Heart right ventricle (tissue), 16 donors: ENCODE results near the gene JUNB. TPM values are rescaled to one million over a fixed set of nuclear protein-coding genes. Genes with fewer than 3 reads are reported as not detected.

ENCODE experiments used
- ATAC-seq, 8 donors: fragments of 200-7000 bp; cut with Tn5 transposase; one replicate each; pipeline ENCODE4 v1.9.1; 2020; ENCODE audit warnings: mild to moderate bottlenecking in 8 of 8, moderate library complexity in 8 of 8, moderate number of reproducible peaks in 1 of 8
- DNase-seq, 2 donors: peaks; one replicate each; pipeline ENCODE4 v3.0.0-alpha.2; 2020
- H3K27ac ChIP-seq, 10 donors: fragments of 200-600 bp; sonication (generic) in 2 of 10; one replicate each; pipeline versions ENCODE4 v1.5.0 to v1.8.0; 2020 to 2022; ENCODE audit warnings: mild to moderate bottlenecking in 3 of 10
- H3K27me3 ChIP-seq, 7 donors: fragments of 200-600 bp; one replicate each; pipeline ENCODE4 v1.8.0; 2021 to 2022; ENCODE audit warnings: mild to moderate bottlenecking in 2 of 7
- H3K36me3 ChIP-seq, 9 donors: fragments of 200-600 bp; sonication (generic) in 1 of 9; one replicate each; pipeline versions ENCODE4 v1.5.0 to v1.8.0; 2020 to 2022; ENCODE audit warnings: mild to moderate bottlenecking in 2 of 9
- H3K4me1 ChIP-seq, 9 donors: fragments of 200-600 bp; sonication (generic) in 1 of 9; one replicate each; pipeline versions ENCODE4 v1.5.0 to v1.8.0; 2020 to 2022; ENCODE audit warnings: mild to moderate bottlenecking in 4 of 9
- H3K4me3 ChIP-seq, 10 donors: fragments of 200-600 bp; sonication (generic) in 2 of 10; one replicate each; pipeline versions ENCODE4 v1.5.0 to v1.8.0; 2020 to 2022; ENCODE audit warnings: mild to moderate bottlenecking in 7 of 10, moderate library complexity in 2 of 10
- H3K9me3 ChIP-seq, 11 donors: fragments of 200-600 bp in 10 of 11; sonication (generic) in 2 of 11; one replicate each; pipeline versions ENCODE4 v1.5.0 to v1.8.0; 2013 to 2022; ENCODE audit warnings: mild to moderate bottlenecking in 2 of 11, control low read depth in 1 of 11, moderate library complexity in 1 of 11
- CTCF ChIP-seq, 9 donors: fragments of 200-600 bp; sonication (generic) in 2 of 9; IDR thresholded peaks; one replicate each; pipeline versions ENCODE4 v1.5.0 to v1.8.0; 2021 to 2022; ENCODE audit warnings: antibody characterized with exemption in 9 of 9, mild to moderate bottlenecking in 5 of 9, moderate library complexity in 1 of 9
- WGBS, 2 donors: extraction: QIAGEN DNeasy Blood & Tissue Kit; methylation state at CpG; one replicate each; pipeline ENCODE4 v1.1.7; 2013; ENCODE audit warnings: inconsistent platforms in 1 of 2; 5-methylcytosine and 5-hydroxymethylcytosine counted together
- intact Hi-C, 10 donors: fragments of 100-400 bp; cut with DNase I; formaldehyde crosslinking; loops; one replicate each; pipeline versions ENCODE4 v1.11.1 to v1.14.2; 2022
- polyA plus RNA-seq, 2 donors: library from polyadenylated mRNA; stranded (reverse); fragments of 200-250 nt; gene quantifications; one replicate each; pipeline ENCODE4 v1.2.3, GENCODE V29; 2013
- total RNA-seq, 10 donors: library from RNA; stranded (reverse); fragmentation: NEBNext Ultra II Directional in 3 of 10; extraction: Animal tissue kit (Norgen Biotek cat#: 25700) in 3 of 10; gene quantifications; one replicate each; pipeline versions ENCODE4 v1.2.1 to v1.2.4, GENCODE V29; 2021 to 2023
- donor health status: Arrhythmogenic right ventricular cardiomyopathy.
- donor health status: ischemic (EF 13 %, LVEDD 7.1; RV severe dilation, severe dysfunction).
- donor health status: healthy with polysubstance abuse.
- donor health status: DM: no; HTN: yes; CAD: no.
- donor health status: DM: no; HTN: no; CAD: no.
- donor health status: ischemic (EF 25% LVEDD 6.9; RV normal size, moderate dysfunction).
- donor health status: ischemic (EF 25% LVEDD 5.7; RV mildly dilated, moderate dysfunction).
- donor health status: healthy.
- donor health status: DM: yes; HTN: yes; CAD: no.
- donor health status: Ischemic cardiomyopathy.
- donor health status: ischemic (EF 35%, LVEDD 5.7; RV mildly dilated, moderate dysfunction).
- donor health status: nonischemic (EF 11% LVEDD 7.7; RV severe dilation, severe dysfunction).
- donor health status: DM: yes; HTN: yes; CAD: no.
- donor health status: PGD.
- donor health status: ischemic (EF 29% LVEDD 5.4; RV normal size, mild dysfunction).
- donor health status: nonischemic (EF 23%, LVEDD 6.1; RV moderate dilation, normal function).

The JUNB gene
- total and polyA plus RNA-seq, 12 donors = 22.4 to 247 (median 65.7) TPM

GRCh38 chr19:12772323-12772722, 19.0 kb upstream of the JUNB start:
- H3K4me3 ChIP-seq = no peak overlapping the region
- peak overlapping the region; percentile 79 to 99 (median 91) for H3K27ac ChIP-seq
- peaks cover 6 to 53% (median 33%) of the 10 kb centered on the region in 9 donors for H3K4me1 ChIP-seq
- no peaks in the 10 kb centered on the region for H3K27me3 ChIP-seq
- ATAC-seq (peak; percentile 22 to 82 (median 71)), DNase-seq (peak; percentile 50 to 71)
- no peak for TF ChIP-seq CTCF (IDR thresholded peaks at IDR 0.05)
- intact Hi-C loops = loop anchor here in 2 of 10 donors (2.0 to 10.0 kb wide), 2 partner anchors 72 to 74 kb away; no protein-coding TSS in a partner anchor
- no peaks in the 10 kb centered on the region for H3K9me3 ChIP-seq
- whole genome bisulfite sequencing, 2 donors = 39 to 47% methylated on average over 4 of the region's 4 CpGs
- H3K36me3 ChIP-seq = peaks cover 0 to 38% (median 0%) of the 10 kb centered on the region in 9 donors

GRCh38 chr19:12773571-12773970, 17.7 kb upstream of the JUNB start:
- H3K27ac ChIP-seq = peak overlapping the region; percentile 79 to 99 (median 91)
- peak in 7 of 9 donors; percentile 14 to 65 (median 42) for TF ChIP-seq CTCF (IDR thresholded peaks at IDR 0.05)
- DNase-seq = peak in 1 of 2 donors; percentile 51
- peaks cover 14 to 66% (median 38%) of the 10 kb centered on the region in 9 donors for H3K4me1 ChIP-seq
- no peaks in the 10 kb centered on the region for H3K9me3 ChIP-seq
- H3K27me3 ChIP-seq = no peaks in the 10 kb centered on the region
- intact Hi-C loops = loop anchor here in 2 of 10 donors (2.0 to 10.0 kb wide), 2 partner anchors 71 to 73 kb away; no protein-coding TSS in a partner anchor
- no peak overlapping the region for H3K4me3 ChIP-seq
- peaks cover 0 to 27% (median 0%) of the 10 kb centered on the region in 9 donors for H3K36me3 ChIP-seq
- 65 to 73% methylated on average over 2 of the region's 2 CpGs for WGBS, 2 donors
- ATAC-seq = peak in 6 of 8 donors; percentile 12 to 54 (median 34)

- intact Hi-C loops = loop anchor here in 3 of 10 donors (1.0 to 10.0 kb wide), 3 partner anchors 22 to 70 kb away; partner anchors contain the start of gene GET3 (in 1 of the 3)
- 18 to 24% methylated on average over 45 to 58 of the region's 58 CpGs for WGBS, 2 donors
- DNase-seq (peak in 1 of 2 donors; percentile 58), ATAC-seq (peak in 1 of 8 donors; percentile 2)
- Histone ChIP-seq H3K4me1 (peaks cover 21 to 79% (median 45%) of the 10 kb centered on the region in 9 donors), H3K4me3 (peak within 1 kb of the TSS; percentile 22 to 90 (median 73)), H3K9me3 (no peaks in the 10 kb centered on the region), H3K27ac (peak within 1 kb of the TSS; percentile 82 to 99 (median 92)), H3K36me3 (peaks cover 0 to 16% (median 0%) of the 10 kb centered on the region in 9 donors), H3K27me3 (no peaks in the 10 kb centered on the region)
- no peak for TF ChIP-seq CTCF (IDR thresholded peaks at IDR 0.05)
These were observed 16.4 kb upstream of the JUNB start, which contains the start of gene HOOK2 for GRCh38 chr19:12774588-12775555. HOOK2 (minus strand) TSS chr19:12775552; CDS start chr19:12775449, 103 bp downstream.
